Memory B cell (primary cell): Measurements from ENCODE around the gene ZNF429.
"Not testable (repeated sequence)": the region's sequence is repeated elsewhere in the genome, so short reads cannot be mapped to it uniquely, and the experiment has no call there.

ENCODE experiments used
- ATAC-seq: fragments of 150-1000 bp; cut with Tn5 transposase; 2 replicates; pipeline ENCODE4 v1.10.0; 2021; ENCODE audit warnings: low read depth, mild to moderate bottlenecking, moderate library complexity
- DNase-seq, 2 donors: peaks; one replicate each; pipeline ENCODE4 v3.0.0; 2022; ENCODE audit warnings: low spot score in 2 of 2
- H3K27ac Mint-ChIP-seq: one replicate; pipeline ENCODE4 v1.8.0; 2022; ENCODE audit warnings: mild to moderate bottlenecking, moderate library complexity, mixed read lengths
- H3K27me3 Mint-ChIP-seq: one replicate; pipeline ENCODE4 v1.8.0; 2022; ENCODE audit warnings: mixed read lengths
- H3K36me3 Mint-ChIP-seq: one replicate; pipeline ENCODE4 v1.8.0; 2022; ENCODE audit warnings: mild to moderate bottlenecking, mixed read lengths
- H3K4me1 Mint-ChIP-seq: one replicate; pipeline ENCODE4 v1.8.0; 2022; ENCODE audit warnings: mixed read lengths
- H3K4me3 Mint-ChIP-seq: one replicate; pipeline ENCODE4 v1.8.0; 2022; ENCODE audit warnings: mild to moderate bottlenecking, moderate library complexity, mixed read lengths
- H3K9me3 Mint-ChIP-seq: one replicate; pipeline ENCODE4 v1.8.0; 2022; ENCODE audit warnings: mixed read lengths

ZNF429 gene

DNA sequence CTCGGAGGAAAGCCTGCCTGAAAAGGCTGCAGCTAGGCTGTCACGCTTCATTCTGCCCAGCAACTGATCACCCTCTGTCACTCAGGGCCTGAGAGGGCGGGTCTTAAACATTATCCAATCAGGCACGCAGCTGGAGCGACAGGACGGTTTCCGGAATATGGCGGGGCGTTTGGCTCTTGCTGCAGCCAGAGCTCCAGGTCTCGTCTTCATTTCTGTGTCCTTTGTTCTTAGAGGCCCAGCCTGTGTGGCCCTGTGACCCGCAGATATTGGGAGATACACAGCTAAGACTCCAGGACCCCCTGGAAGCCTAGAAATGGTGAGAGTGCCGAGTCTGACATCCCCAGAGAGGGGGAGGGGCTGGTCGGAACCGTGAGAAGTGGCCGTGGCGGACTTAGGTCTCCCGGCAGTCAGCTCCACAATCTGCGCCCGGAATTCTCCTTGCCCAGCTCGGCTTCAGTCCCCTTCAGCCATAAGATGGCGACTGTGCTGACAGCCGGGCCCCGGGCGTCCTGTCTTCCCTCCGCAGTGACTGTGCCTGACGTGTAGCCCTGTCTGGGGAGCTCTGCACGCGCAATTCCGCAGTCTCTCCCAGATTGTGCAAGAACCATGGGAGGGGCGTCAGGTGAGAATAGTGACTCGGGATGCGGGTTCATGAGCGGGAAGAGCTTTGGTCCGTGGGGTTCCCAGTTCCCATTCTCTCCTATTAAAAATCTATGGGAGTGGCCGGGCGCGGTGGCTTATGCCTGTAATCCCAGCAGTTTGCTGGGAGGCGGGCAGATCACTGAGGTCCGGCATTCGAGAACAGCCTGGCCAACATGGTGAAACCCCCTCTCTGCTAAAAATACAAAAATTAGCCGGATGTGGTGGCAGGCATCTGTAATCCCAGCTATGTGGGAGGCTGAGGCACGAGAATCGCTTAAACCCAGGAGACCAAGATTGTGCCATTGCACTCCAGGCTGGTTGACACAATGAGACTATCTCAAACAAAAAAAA is at the start of gene ZNF429:
Gene ZNF429, plus strand, starts transcription at position 144 of the 993 bp plus-strand sequence. Its CDS starts 170 bp downstream, at position 314.
- Mint-ChIP-seq H3K27me3 (no peaks in the 10 kb centered on the region), H3K36me3 (peaks cover 12% of the 10 kb centered on the region), H3K4me3 (peak within 1 kb of the TSS; percentile 100), H3K9me3 (peaks cover 2% of the 10 kb centered on the region), H3K27ac (peak within 1 kb of the TSS; percentile 96), H3K4me1 (peaks cover 9% of the 10 kb centered on the region)
- DNase-seq (peak; percentile 78 to 86), ATAC-seq (peak; percentile 99)

GRCh38 chr19:21460686-21461085 is 44.7 kb upstream of the ZNF429 start:
- DNase-seq (no peak), ATAC-seq (no peak)
- Mint-ChIP-seq H3K27me3 (peaks cover 5% of the 10 kb centered on the region), H3K9me3 (peaks cover 8% of the 10 kb centered on the region), H3K4me1 (peaks cover 4% of the 10 kb centered on the region), H3K27ac (no peak overlapping the region), H3K4me3 (no peak overlapping the region), H3K36me3 (peaks cover 8% of the 10 kb centered on the region)

DNA sequence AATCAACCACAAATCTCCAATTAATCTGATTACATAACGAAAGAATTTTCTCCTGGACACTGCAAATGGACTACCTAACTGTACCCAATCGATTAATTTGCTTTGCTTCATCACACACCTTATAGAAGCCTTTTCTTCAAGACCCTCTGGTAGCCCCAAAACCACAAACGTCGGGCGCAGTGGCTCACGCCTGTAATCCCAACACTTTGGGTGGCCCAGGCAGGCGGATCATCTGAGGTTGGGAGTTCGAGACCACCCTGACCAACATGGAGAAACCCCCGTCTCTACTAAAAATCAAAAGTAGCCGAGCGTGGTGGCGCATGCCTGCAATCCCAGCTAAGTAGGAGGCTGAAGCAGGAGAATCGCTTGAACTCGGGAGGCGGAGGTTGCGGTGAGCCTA is 42.9 kb upstream of the ZNF429 start:
- peaks cover 8% of the 10 kb centered on the region for H3K9me3 Mint-ChIP-seq
- DNase-seq: no peak
- H3K27ac Mint-ChIP-seq: no peak overlapping the region
- no peak for ATAC-seq
- H3K36me3 Mint-ChIP-seq: peaks cover 7% of the 10 kb centered on the region
- H3K27me3 Mint-ChIP-seq: peaks cover 5% of the 10 kb centered on the region
- peaks cover 4% of the 10 kb centered on the region for H3K4me1 Mint-ChIP-seq
- no peak overlapping the region for H3K4me3 Mint-ChIP-seq

DNA sequence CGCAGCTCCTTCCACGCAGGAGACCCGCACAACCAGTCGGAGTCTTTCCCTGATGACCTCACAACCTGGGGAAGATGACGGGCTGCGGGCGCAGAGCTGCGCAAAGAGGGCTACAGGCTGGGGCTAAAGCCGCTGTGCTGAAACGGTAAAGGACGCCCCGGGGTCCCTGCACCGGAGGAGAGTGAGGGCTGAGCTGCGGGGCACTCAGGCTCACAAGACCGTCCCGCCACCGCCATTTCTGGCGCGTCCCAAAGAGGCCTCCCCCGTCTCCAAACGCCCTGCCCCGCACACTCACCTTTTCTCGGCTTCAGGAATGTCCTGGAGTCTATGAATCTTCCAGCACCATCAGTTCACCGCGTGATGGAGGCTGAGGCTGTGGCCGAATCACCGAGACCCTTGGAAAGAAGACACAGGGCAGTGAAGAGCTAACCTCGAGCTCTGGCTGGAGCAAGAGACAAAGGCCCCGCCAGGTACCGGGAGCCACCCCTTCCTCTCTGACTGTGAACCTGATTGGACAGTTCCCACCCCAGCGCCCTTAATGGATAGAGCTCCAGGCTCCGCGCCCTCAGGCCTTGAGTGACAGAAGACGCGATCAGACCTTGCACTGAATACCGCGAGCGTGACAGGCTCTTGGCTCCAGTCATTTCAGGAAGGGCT is 41.8 kb upstream of the ZNF429 start:
- Mint-ChIP-seq H3K9me3 (peaks cover 8% of the 10 kb centered on the region), H3K36me3 (peaks cover 6% of the 10 kb centered on the region), H3K27ac (no peak overlapping the region), H3K4me3 (peak overlapping the region; percentile 88), H3K4me1 (peaks cover 4% of the 10 kb centered on the region), H3K27me3 (peaks cover 5% of the 10 kb centered on the region)
- DNase-seq (no peak), ATAC-seq (peak; percentile 85)

DNA sequence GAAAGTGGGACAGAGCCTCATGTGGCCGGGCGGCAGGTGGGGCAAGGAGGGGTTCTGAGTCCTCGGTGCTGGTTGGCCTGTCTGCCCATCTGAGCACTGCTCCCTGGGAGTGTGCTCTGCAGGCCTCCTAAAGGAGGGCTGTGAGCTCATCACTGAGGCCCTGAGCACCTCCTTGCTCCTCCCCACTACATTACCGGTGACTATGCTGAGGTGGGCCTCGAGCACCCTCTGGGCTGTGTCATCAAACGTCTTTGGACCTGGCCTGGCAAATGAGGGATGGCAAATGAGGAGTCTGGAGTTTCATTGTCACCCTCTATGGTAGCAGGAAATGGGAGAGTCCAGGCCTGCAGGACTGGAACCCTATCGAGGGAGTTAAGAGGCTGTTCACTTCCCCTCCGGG is 38.8 kb upstream of the ZNF429 start:
- Mint-ChIP-seq H3K36me3 (peaks cover 2% of the 10 kb centered on the region), H3K4me1 (peaks cover 4% of the 10 kb centered on the region), H3K27ac (no peak overlapping the region), H3K9me3 (peaks cover 4% of the 10 kb centered on the region), H3K4me3 (no peak overlapping the region), H3K27me3 (peaks cover 5% of the 10 kb centered on the region)
- ATAC-seq: no peak
- no peak for DNase-seq

DNA sequence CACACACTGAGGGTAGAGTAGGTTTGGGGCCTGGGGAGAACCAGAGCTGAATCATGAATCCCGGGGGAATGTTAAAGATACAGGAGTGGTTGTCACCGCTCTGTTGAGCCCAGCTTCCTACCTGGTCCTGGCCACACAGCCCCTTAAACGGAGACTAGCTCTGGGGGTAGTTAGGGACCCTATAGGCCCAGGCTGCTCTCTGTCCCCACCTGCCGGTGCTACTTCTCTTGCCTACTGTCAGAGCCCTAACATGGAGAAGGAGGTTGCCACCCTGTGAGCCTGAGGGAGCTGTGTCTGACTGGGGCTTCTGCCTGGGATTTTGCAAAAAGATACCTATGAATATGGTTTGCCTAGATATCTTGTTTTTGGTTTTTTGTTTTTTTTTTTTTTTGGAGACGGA is 36.6 kb upstream of the ZNF429 start:
- no peak for ATAC-seq
- peaks cover 2% of the 10 kb centered on the region for H3K9me3 Mint-ChIP-seq
- H3K4me1 Mint-ChIP-seq: peaks cover under 1% of the 10 kb centered on the region
- H3K36me3 Mint-ChIP-seq: no peaks in the 10 kb centered on the region
- no peak overlapping the region for H3K27ac Mint-ChIP-seq
- H3K27me3 Mint-ChIP-seq: peaks cover 3% of the 10 kb centered on the region
- no peak for DNase-seq
- no peak overlapping the region for H3K4me3 Mint-ChIP-seq

GRCh38 chr19:21472507-21472906 is 32.9 kb upstream of the ZNF429 start:
- ATAC-seq (no peak), DNase-seq (no peak)
- Mint-ChIP-seq H3K27ac (no peak overlapping the region), H3K9me3 (no peaks in the 10 kb centered on the region), H3K4me3 (no peak overlapping the region), H3K36me3 (no peaks in the 10 kb centered on the region), H3K27me3 (no peaks in the 10 kb centered on the region), H3K4me1 (no peaks in the 10 kb centered on the region)

DNA sequence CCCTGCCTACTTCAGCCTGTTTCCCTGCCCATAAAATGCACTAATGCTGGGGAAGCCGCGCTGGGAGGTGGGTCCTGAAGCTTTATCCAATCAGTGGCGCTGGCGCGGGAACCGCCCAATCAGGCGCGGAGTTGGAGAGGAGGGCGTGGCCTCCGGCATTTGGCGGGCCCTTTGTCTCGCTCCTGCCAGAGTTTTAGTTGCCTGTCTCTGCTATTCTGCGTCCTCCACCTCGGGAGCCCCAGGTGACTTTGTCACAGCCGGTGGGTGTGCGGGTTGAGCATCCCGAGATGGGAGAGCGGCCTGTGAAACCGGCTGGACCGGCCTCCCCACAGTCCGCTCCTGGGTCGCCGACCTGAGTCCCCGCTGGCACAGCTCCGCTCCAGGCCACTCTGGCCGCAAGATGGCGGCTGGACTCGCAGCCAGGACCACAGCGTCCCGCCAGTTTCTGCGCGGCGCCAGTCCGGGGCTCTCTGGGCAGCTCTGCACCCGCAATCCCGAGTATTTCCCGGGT is 30.7 kb upstream of the ZNF429 start:
- DNase-seq: peak; percentile 57 to 73
- Mint-ChIP-seq H3K27me3 (no peaks in the 10 kb centered on the region), H3K9me3 (no peaks in the 10 kb centered on the region), H3K36me3 (no peaks in the 10 kb centered on the region), H3K27ac (no peak overlapping the region), H3K4me3 (peak overlapping the region; percentile 68), H3K4me1 (no peaks in the 10 kb centered on the region)
- ATAC-seq: peak; percentile 98

DNA sequence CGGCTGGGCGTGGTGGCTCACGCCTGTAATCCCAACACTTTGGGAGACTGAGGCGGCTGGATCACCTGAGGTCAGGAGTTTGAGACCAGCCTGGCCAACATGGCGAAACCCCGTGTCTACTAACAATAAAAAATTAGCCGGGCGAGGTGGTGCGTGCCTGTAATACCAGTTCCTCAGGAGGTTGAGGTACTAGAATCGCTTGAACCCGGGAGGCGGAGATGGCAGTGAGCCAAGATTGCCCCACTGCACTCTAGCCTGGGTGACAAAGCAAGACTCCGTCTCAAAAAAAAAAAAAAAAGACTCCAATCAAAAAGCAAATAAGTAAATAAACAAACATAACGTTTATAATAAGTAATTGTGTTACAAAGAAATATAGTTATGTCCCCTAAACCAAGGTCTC is 23.0 kb upstream of the ZNF429 start:
- H3K36me3 Mint-ChIP-seq, H3K4me3 Mint-ChIP-seq, H3K9me3 Mint-ChIP-seq, H3K27me3 Mint-ChIP-seq, H3K4me1 Mint-ChIP-seq, DNase-seq, H3K27ac Mint-ChIP-seq, ATAC-seq: not testable (repeated sequence)

GRCh38 chr19:21482863-21483276 is 22.5 kb upstream of the ZNF429 start:
- Mint-ChIP-seq H3K27me3 (no peaks in the 10 kb centered on the region), H3K4me1 (peaks cover 3% of the 10 kb centered on the region), H3K9me3 (peaks cover 6% of the 10 kb centered on the region), H3K27ac (no peak overlapping the region), H3K4me3 (no peak overlapping the region), H3K36me3 (no peaks in the 10 kb centered on the region)
- ATAC-seq: peak; percentile 86
- peak; percentile 48 to 51 for DNase-seq

DNA sequence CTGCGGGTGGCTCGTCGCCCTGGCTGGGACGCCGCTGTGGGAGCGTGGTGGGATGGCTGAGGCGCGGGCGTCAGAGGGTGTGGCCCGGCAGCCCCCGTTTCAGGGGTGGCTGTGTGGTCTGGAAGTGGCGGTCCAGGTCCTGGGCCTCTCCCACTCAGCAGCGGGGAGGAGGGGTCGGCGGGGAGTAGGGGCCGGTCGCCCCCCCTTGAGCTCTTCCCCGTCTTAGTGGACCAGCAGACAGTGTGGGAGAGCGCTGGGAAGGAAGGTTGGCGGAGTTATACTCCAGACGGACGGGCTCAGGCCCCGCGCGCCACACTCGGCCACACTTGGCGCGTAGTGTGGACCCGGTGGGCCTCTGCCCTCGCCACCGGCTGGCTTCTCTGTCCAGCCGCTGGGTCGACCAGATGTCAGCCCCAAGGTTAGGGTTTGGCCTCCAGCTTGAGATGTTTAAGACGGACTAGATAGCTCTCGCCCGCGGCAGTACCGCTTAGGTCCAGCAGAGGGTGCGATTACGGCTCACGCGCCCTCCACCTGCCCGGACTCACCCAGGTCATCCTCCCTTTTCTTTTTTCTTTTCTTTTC is 21.7 kb upstream of the ZNF429 start:
- no peaks in the 10 kb centered on the region for H3K27me3 Mint-ChIP-seq
- peaks cover 3% of the 10 kb centered on the region for H3K4me1 Mint-ChIP-seq
- DNase-seq (peak; percentile 46 to 62), ATAC-seq (peak; percentile 68)
- peak overlapping the region; percentile 37 for H3K4me3 Mint-ChIP-seq
- H3K9me3 Mint-ChIP-seq: peaks cover 6% of the 10 kb centered on the region
- H3K27ac Mint-ChIP-seq: no peak overlapping the region
- no peaks in the 10 kb centered on the region for H3K36me3 Mint-ChIP-seq

DNA sequence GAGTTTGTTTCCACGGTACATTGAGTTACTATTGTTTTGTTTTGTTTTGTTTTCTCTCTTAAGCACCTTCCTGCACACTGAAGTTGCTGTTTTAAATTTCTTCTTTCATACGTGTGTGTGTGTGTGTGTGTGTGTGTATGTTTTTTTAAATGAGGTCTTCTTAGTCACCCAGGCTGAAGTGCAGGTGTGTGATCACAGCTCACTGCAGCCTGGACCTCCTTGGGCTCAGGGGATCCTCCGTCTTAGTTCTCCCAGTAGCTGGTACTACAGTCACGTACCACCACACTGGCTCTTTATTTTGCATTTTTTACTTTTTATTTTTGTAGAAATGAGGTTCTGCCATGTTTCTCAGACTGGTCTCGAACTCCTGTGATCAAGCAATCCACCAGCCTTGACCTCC is 20.8 kb upstream of the ZNF429 start:
- H3K9me3 Mint-ChIP-seq: peaks cover 10% of the 10 kb centered on the region
- no peak overlapping the region for H3K27ac Mint-ChIP-seq
- H3K4me1 Mint-ChIP-seq: peaks cover 3% of the 10 kb centered on the region
- no peak overlapping the region for H3K4me3 Mint-ChIP-seq
- ATAC-seq: no peak
- no peaks in the 10 kb centered on the region for H3K36me3 Mint-ChIP-seq
- DNase-seq: no peak
- H3K27me3 Mint-ChIP-seq: no peaks in the 10 kb centered on the region

DNA sequence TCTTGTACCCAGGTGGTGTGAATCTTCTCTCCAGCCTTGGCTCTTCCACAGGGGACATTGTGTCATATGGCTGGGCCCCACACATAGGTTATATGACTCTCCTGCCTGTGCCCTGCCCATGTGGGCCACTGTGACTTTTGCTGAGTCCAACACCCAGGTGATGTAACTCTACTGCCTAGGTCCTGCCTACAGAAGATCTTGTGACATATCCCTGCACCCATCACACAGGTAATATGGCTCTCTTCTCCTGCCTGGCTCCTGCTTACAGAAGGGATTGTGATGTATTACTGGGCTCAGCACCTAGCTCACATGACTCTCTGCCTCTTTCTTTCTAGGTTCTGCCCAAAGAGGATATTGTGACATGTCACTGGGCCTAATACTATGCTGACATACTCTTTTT is 19.5 kb upstream of the ZNF429 start:
- Mint-ChIP-seq H3K4me1 (peaks cover 3% of the 10 kb centered on the region), H3K27ac (no peak overlapping the region), H3K4me3 (no peak overlapping the region), H3K9me3 (peaks cover 10% of the 10 kb centered on the region), H3K27me3 (no peaks in the 10 kb centered on the region), H3K36me3 (no peaks in the 10 kb centered on the region)
- no peak for DNase-seq
- ATAC-seq: no peak

- no peak for ATAC-seq
Observed at GRCh38 chr19:21487969-21488368, 17.4 kb upstream of the ZNF429 start.

More at GRCh38 chr19:21487969-21488368, 17.4 kb upstream of the ZNF429 start:
- H3K36me3 Mint-ChIP-seq: no peaks in the 10 kb centered on the region
- DNase-seq: no peak
- H3K4me1 Mint-ChIP-seq: peaks cover 3% of the 10 kb centered on the region
- no peaks in the 10 kb centered on the region for H3K27me3 Mint-ChIP-seq
- H3K27ac Mint-ChIP-seq: no peak overlapping the region
- H3K9me3 Mint-ChIP-seq: peaks cover 10% of the 10 kb centered on the region
- H3K4me3 Mint-ChIP-seq: no peak overlapping the region
